GM12875 (cell line): ENCODE data around the gene STX17.

Experiments
- H3K4me3 ChIP-seq: one replicate; pipeline ENCODE4 v1.5.1; 2011; ENCODE audit warnings: low read depth, low read length, control low read depth
- TF ChIP-seq, protein P1 (sequence below): IDR thresholded peaks from 2 replicates; pipeline ENCODE4 v1.5.1; 2011; ENCODE audit warnings: low read depth, mild to moderate bottlenecking, control low read depth, inconsistent platforms, low read length, moderate library complexity, borderline replicate concordance; ENCODE audit not compliant: insufficient read depth

Gene STX17

DNA sequence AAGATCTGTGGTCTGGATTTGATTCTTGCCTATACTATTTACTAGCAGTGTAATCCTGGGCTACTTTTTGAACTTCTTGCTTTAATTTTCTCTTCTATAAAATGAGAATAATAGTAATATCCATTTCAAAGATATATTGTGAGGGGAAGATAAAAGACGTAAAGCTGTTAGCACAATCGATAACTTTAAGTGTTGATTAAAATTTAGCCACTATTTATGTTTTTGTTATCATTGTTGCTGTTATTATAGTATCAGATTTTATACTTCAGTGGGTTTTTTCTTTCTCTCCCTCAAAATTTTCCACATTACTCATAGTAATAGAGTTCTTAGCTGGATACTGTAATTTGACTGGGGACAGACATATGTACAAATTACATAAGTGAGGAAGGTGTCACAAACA, 42.0 kb downstream of the STX17 start:
- no peak overlapping the region for H3K4me3 ChIP-seq
- TF ChIP-seq, protein P1, sequence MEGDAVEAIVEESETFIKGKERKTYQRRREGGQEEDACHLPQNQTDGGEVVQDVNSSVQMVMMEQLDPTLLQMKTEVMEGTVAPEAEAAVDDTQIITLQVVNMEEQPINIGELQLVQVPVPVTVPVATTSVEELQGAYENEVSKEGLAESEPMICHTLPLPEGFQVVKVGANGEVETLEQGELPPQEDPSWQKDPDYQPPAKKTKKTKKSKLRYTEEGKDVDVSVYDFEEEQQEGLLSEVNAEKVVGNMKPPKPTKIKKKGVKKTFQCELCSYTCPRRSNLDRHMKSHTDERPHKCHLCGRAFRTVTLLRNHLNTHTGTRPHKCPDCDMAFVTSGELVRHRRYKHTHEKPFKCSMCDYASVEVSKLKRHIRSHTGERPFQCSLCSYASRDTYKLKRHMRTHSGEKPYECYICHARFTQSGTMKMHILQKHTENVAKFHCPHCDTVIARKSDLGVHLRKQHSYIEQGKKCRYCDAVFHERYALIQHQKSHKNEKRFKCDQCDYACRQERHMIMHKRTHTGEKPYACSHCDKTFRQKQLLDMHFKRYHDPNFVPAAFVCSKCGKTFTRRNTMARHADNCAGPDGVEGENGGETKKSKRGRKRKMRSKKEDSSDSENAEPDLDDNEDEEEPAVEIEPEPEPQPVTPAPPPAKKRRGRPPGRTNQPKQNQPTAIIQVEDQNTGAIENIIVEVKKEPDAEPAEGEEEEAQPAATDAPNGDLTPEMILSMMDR, result no peak

DNA sequence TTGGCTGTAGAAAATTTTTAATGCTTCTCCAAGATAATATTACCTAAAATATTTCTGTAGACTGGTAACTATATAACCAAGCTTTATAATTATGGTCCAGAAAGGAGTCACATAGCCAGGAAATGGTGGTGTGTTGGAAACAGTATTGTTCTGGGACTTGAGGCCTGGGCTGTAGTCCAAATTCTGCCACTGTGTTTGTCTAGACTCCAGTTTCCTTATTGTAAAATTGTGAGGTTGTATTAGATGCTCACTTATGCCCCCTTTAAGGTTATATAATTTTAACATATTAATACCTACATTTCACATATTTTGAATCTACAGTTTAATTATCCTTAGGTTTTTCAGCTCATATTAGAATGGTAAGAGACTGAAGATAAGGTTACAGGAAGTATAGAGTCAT, 42.4 kb downstream of the STX17 start:
- TF ChIP-seq, protein P1, result no peak
- no peak overlapping the region for H3K4me3 ChIP-seq

DNA sequence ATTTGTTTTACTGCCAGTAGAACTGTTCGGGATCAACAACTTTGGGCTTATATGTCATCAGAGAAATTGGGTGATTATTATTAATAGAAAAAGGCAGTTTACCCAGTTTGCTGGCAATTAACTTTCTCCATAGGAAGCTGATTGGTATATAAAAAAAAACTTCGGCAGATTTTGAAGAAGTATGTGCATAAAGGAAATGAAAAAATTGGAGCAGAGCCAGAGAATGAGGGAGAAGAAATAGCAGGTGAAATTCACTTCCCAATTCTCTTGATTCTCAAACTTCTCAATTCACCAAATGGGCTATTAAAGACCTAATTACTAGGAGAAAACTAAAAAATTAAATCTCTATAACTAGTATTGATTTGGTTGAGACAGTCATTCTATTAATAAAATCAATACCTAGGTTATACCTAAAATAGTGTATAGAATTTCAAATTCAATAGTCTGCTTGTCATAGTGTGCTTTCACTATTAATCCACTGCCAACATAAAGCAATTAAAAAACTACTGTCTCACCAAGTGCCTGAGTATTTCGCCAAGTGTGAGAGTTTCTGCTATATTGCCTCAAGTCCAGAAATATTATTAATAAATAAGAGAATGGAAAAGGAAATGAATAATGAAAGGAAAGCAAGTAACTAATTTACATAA, 47.5 kb downstream of the STX17 start:
- no peak overlapping the region for H3K4me3 ChIP-seq
- TF ChIP-seq, protein P1, result no peak

DNA sequence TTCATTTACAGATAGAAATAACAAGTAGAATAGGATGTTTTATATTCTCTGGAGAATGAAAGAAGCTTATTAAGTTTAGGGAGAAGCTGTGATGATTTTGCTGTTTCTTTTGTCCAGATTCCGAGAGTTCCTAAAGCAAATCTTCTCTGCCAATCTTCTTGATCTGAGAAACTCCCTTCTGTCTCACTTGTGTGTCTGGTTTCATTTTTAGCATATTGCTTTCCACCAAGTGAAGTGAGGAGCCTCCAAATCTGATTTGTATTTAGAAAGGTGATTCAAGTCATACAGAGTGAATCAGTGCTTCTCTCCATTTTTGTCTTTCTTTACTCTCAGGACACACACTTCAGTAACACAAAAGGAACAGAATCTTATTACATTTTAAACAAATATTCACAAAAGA, 48.4 kb downstream of the STX17 start:
- H3K4me3 ChIP-seq, result no peak overlapping the region
- TF ChIP-seq, protein P1, result no peak

DNA sequence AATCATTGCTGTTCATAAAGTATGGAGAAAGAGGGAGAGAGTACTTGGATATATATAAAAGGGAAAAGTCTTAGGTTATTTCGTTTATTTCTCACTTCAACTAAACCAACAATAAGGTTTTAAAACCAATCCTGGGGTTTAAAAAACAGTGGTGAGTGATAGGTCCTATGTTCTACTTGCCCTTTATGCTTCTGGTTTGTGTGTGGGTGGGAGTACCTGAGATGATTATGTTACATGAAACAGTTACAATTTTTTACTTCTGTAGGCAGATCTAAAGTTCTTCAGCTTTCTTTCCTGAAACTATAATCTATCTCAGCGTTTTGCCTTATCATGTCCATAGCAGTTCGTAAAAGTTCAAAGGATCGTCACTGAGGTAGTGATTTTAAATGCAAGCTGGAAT, 49.2 kb downstream of the STX17 start:
- TF ChIP-seq, protein P1, result no peak

DNA sequence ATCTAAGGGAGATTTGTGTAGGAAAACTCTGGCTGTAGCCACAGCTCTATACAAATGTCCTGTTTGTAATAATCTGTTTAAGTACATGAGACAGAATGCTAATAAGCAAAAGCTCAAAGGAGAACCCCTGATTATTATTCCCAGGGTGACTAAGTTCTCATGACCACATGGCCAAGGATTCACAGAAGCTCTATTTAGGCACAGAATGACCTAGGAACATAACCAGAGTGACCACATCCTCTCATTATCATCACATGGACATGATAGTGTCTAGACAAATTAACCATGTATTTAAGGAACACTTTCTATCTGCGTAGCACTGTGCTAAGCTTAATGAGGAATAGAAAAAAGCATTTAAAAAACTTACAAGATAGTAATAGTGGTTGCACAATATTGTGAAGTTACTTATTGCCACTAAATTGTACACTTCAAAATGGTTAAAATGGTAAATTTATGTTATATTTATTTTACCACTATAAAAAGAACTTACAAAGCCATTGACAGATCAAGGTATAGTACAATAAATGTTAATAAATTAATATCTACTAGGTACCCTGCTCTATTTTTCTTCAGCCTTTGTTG, 56.3 kb downstream of the STX17 start:
- TF ChIP-seq, protein P1, result no peak
- no peak overlapping the region for H3K4me3 ChIP-seq

More for the DNA sequence above, 49.2 kb downstream of the STX17 start:
- no peak overlapping the region for H3K4me3 ChIP-seq

DNA sequence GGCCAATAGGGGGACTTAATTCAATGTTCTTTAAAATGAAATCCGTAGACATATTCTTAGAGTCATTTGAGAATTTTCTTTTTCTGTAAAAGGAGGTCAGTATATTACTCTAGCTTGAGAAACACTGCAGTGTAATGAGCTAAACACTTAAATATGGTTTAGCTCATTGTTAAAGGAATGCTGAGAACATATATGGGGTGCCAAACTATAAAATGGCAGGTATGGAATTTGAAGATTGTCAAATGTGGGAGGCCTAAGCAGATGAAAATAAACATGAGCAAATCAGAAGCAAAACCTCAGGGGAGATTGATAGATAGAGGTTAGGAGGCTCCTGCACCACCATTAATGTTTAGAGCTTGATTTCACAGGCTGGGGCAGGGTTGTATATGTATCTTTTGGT, 57.9 kb downstream of the STX17 start:
- TF ChIP-seq, protein P1, result no peak

More for the DNA sequence above, 57.9 kb downstream of the STX17 start:
- H3K4me3 ChIP-seq, result no peak overlapping the region
